Cortex of kidney (tissue), 1 donor: ENCODE results near the gene PDE4B.

Experiments
- DNase-seq: peaks from one replicate; lab custom pipeline; 2025; lab: John Stamatoyannopoulos, UW

The PDE4B gene

GRCh38 chr1:66360285-66360724 lies 567.6 kb downstream of the PDE4B start:
- no peak for DNase-seq

GRCh38 chr1:66364578-66365391 lies 572.1 kb downstream of the PDE4B start:
- DNase-seq = no peak

- no peak for DNase-seq
Measured at GRCh38 chr1:66365635-66366034, 572.9 kb downstream of the PDE4B start.

GRCh38 chr1:66366634-66367033 lies 573.9 kb downstream of the PDE4B start:
- no peak for DNase-seq

- DNase-seq = no peak
Measured at GRCh38 chr1:66367369-66367768, 574.7 kb downstream of the PDE4B start.

GRCh38 chr1:66368261-66368660 lies 575.6 kb downstream of the PDE4B start:
- no peak for DNase-seq

- no peak for DNase-seq
Measured at GRCh38 chr1:66370462-66370971, 577.8 kb downstream of the PDE4B start.

GRCh38 chr1:66371233-66372005 lies 578.7 kb downstream of the PDE4B start:
- DNase-seq = no peak

- DNase-seq = no peak
Measured at GRCh38 chr1:66372522-66373101, 579.9 kb downstream of the PDE4B start.

- no peak for DNase-seq
Measured at GRCh38 chr1:66373157-66373591, 580.5 kb downstream of the PDE4B start.

- DNase-seq = no peak
Measured at GRCh38 chr1:66374148-66374547, 581.5 kb downstream of the PDE4B start.

- no peak for DNase-seq
Measured at GRCh38 chr1:66374561-66375111, 581.9 kb downstream of the PDE4B start.

- DNase-seq = no peak
Measured at GRCh38 chr1:66375125-66375524, 582.4 kb downstream of the PDE4B start.

GRCh38 chr1:66380452-66381212 lies 587.9 kb downstream of the PDE4B start:
- no peak for DNase-seq

- DNase-seq = no peak
Measured at GRCh38 chr1:66381621-66382275, 589.1 kb downstream of the PDE4B start.

GRCh38 chr1:66383168-66383567 lies 590.5 kb downstream of the PDE4B start:
- no peak for DNase-seq

- DNase-seq = no peak
Measured at GRCh38 chr1:66383611-66384010, 590.9 kb downstream of the PDE4B start.

- no peak for DNase-seq
Measured at GRCh38 chr1:66384258-66384921, 591.7 kb downstream of the PDE4B start.

GRCh38 chr1:66386712-66387111 lies 594.0 kb downstream of the PDE4B start:
- DNase-seq = no peak

- no peak for DNase-seq
Measured at GRCh38 chr1:66388913-66389312, 596.2 kb downstream of the PDE4B start.
